Measurements from ENCODE around the gene LINGO1.

LINGO1 gene

GRCh38 chr15:77630956-77631744, 1.6 kb downstream of the LINGO1 start:
- DNase-seq = peak; percentile 80

- DNase-seq = no peak
These were observed 2.7 kb downstream of the LINGO1 start for GRCh38 chr15:77630056-77630455.

- DNase-seq = peak; percentile 70
These were observed 3.4 kb downstream of the LINGO1 start for GRCh38 chr15:77629070-77630030.

- DNase-seq = no peak
These were observed 4.7 kb downstream of the LINGO1 start for GRCh38 chr15:77628010-77628409.

- DNase-seq = peak; percentile 15
These were observed 5.1 kb downstream of the LINGO1 start for GRCh38 chr15:77627581-77627980.

GRCh38 chr15:77627067-77627466, 5.6 kb downstream of the LINGO1 start:
- DNase-seq = no peak

GRCh38 chr15:77626002-77626401, 6.7 kb downstream of the LINGO1 start:
- DNase-seq = no peak

GRCh38 chr15:77625376-77625775, 7.3 kb downstream of the LINGO1 start:
- no peak for DNase-seq

GRCh38 chr15:77624868-77625267, 7.8 kb downstream of the LINGO1 start:
- no peak for DNase-seq

GRCh38 chr15:77623755-77624524, 8.8 kb downstream of the LINGO1 start:
- no peak for DNase-seq

GRCh38 chr15:77622934-77623754, 9.6 kb downstream of the LINGO1 start:
- no peak for DNase-seq

GRCh38 chr15:77622209-77622933, 10.3 kb downstream of the LINGO1 start:
- peak; percentile 54 for DNase-seq

- DNase-seq = no peak
These were observed 10.9 kb downstream of the LINGO1 start for GRCh38 chr15:77621847-77622208.

- DNase-seq = no peak
These were observed 11.6 kb downstream of the LINGO1 start for GRCh38 chr15:77620960-77621647.

- DNase-seq = no peak
These were observed 12.4 kb downstream of the LINGO1 start for GRCh38 chr15:77620297-77620696.

GRCh38 chr15:77619883-77620282, 12.8 kb downstream of the LINGO1 start:
- no peak for DNase-seq

- peak; percentile 88 for DNase-seq
These were observed 15.1 kb downstream of the LINGO1 start for GRCh38 chr15:77617476-77618230.

GRCh38 chr15:77616072-77616471, 16.6 kb downstream of the LINGO1 start:
- no peak for DNase-seq

- no peak for DNase-seq
These were observed 17.2 kb downstream of the LINGO1 start for GRCh38 chr15:77615472-77615871.

GRCh38 chr15:77614251-77614806, 18.4 kb downstream of the LINGO1 start:
- DNase-seq = no peak

All from retina (tissue), 1 donor.